ENCODE data around the gene QSOX1.

Gene QSOX1

DNA sequence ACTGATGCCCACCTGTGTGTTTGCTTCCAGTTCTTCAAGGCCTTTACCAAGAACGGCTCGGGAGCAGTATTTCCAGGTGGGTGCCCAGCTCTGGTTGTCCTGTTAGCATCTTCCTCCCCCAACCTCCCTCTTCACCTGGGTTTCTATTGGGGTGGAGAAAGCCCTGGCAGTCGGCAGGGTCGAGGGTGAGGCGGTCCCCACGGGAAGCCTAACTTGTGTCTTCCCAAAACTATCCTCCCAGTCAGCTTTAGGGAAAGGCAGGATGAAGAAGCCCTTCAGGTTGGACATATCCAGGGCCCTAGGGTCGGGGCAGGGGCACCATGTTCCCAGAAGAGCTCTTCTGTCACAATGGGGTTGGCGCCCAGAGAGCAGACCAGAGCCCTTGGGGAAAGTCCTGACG, 20.6 kb downstream of the QSOX1 start:
- H3K4me1 Mint-ChIP-seq = no peaks in the 10 kb centered on the region
- no peaks in the 10 kb centered on the region for H3K9me3 Mint-ChIP-seq
- no peaks in the 10 kb centered on the region for H3K36me3 Mint-ChIP-seq
- no peak overlapping the region for H3K27ac Mint-ChIP-seq
- no peaks in the 10 kb centered on the region for H3K27me3 Mint-ChIP-seq
- no peak overlapping the region for H3K4me3 Mint-ChIP-seq

DNA sequence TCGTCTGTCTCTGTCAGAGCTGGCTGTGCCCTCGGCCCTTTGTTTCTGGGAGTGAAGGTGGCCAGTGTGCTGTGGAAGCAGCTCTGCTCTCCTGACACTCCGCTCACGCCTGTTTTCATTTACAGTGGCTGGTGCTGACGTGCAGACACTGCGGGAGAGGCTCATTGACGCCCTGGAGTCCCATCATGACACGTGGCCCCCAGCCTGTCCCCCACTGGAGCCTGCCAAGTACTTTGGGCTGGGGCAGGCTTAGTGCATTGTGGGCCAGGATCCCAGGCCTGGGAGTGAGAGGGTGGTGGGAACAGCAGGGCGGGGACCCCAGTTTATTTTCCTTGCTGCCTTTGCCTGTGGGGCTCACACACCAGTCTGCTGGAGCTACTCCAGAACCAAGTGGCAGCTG, 21.1 kb downstream of the QSOX1 start:
- Mint-ChIP-seq H3K4me1 (no peaks in the 10 kb centered on the region), H3K36me3 (no peaks in the 10 kb centered on the region), H3K9me3 (no peaks in the 10 kb centered on the region), H3K27ac (no peak overlapping the region), H3K27me3 (no peaks in the 10 kb centered on the region), H3K4me3 (no peak overlapping the region)

DNA sequence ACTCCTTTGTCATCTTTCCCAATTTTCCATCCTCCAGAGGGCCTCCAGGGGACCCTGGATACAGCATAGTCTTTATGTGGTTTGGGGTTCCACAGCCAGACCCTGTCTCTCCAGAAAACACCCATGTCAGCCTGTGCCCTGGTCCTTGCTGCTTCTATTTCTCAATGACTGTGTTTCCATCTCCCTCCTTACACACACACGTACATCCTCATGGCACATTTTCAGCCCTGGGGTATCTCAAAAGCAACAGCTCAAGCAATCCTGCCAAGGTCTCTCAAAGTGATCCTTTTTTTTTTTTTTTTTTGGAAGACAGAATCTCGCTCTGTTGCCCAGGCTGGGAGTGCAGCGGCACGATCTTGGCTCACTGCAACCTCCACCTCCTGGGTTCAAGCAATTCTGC, 22.3 kb downstream of the QSOX1 start:
- Mint-ChIP-seq H3K36me3 (no peaks in the 10 kb centered on the region), H3K27me3 (no peaks in the 10 kb centered on the region), H3K4me3 (no peak overlapping the region), H3K4me1 (no peaks in the 10 kb centered on the region), H3K9me3 (no peaks in the 10 kb centered on the region), H3K27ac (no peak overlapping the region)

DNA sequence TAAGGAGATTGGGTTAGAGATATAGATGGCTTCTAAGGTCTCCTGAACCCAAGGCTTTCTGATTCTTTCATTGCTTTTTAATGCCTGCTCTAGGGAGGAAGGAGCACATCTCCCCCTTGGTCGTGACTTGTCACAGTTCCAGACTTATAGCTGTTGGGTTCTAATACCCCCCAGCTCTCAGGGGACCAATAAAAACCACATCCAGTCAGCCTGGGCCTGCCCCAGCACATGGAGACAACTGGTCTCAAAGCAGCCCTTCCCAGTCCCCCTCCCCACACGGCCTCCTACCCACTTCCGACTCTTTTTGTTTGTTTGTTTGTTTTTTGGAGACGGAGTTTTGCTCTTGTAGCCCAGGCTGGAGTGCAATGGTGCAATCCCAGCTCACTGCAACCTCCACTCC, 23.3 kb downstream of the QSOX1 start:
- Mint-ChIP-seq H3K4me1 (no peaks in the 10 kb centered on the region), H3K27me3 (no peaks in the 10 kb centered on the region), H3K36me3 (no peaks in the 10 kb centered on the region), H3K27ac (no peak overlapping the region), H3K4me3 (no peak overlapping the region), H3K9me3 (no peaks in the 10 kb centered on the region)

DNA sequence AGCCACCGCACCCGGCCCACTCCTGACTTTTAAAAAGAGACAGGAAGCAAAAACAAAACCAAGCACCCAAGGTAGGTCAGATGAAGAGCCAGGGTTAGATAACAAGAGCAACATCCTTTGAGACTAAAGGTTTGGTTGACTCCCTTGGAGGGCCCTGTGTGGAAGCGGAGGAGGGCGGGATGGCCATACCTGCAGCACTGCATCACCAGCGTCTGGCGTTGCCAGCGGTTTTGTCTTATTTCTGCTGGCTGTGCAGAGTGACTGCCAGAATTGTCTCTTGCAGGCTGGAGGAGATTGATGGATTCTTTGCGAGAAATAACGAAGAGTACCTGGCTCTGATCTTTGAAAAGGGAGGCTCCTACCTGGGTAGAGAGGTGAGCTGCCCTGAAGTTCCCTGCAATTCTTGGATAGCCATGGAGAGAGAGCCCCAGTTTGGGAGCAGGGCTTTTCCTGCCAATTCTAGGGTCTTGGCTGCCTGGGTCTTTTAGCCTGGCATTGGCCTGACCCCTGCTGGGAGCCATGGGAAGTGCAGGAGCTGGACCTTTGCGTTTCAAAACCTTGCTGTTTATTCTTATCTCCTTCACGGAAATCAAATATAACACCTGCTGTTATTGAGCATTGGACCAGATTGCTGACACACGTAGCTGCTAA, 24.0 kb downstream of the QSOX1 start:
- Mint-ChIP-seq H3K4me1 (no peaks in the 10 kb centered on the region), H3K27ac (peak overlapping the region; percentile 12), H3K9me3 (no peaks in the 10 kb centered on the region), H3K27me3 (no peaks in the 10 kb centered on the region), H3K4me3 (no peak overlapping the region), H3K36me3 (no peaks in the 10 kb centered on the region)

DNA sequence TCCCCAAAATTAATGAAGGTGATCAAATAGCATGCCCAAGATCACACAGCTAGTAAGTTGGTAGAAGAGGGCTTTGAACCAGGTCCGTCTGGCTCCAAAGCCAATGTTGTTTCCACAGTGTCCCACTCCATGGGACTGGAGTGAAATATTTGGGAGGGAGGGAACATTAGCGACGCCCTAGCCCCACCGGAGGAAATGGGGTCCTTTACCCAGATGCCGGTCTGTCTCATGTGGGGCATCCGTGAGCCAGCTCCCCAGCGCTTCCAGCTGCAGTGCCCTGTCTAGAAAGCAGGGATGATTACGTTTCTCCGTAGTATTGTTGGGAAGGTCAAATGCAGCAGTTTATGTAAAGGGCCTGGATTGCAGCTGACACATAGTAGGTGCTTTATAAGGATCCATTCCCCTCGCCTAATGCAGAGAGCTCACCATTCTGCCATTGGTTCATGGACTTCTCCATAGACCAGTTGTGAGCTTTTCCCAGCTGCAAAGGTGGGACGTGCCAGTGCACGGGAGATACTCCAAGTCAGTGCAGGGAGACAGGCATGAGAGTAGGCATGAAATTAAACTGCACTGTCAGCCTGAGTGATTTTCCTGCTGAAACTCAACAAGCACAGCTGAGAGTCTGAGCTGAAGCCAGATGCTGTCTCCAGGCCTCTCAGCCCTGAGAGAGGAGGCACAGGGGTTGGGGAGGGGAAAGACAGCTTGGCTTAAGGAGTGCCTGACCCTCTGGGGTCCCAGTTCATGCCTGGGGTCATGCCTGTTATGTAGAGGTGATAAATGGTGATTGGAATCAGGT, 24.7 kb downstream of the QSOX1 start:
- no peak overlapping the region for H3K4me3 Mint-ChIP-seq
- peak overlapping the region; percentile 12 for H3K27ac Mint-ChIP-seq
- no peaks in the 10 kb centered on the region for H3K9me3 Mint-ChIP-seq
- H3K27me3 Mint-ChIP-seq = no peaks in the 10 kb centered on the region
- H3K4me1 Mint-ChIP-seq = no peaks in the 10 kb centered on the region
- H3K36me3 Mint-ChIP-seq = no peaks in the 10 kb centered on the region

DNA sequence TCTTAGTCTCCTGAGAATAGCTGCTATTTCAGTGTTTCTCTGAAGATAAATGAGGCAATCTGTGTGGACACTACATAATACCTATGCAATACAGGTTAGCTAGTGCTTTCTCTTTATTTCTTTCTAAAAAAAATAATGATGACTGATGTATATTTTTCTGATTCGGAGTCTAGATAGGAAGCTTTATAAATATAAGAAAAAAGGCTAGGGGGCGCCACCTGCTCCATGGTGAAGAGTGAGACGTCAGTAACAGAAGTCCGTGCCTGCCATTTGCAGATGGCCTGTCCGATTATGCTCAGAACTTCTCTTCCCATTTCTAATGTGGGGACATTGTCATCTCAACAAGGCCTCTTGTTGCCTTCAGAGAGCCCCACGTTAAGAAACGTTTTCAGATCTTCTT, 26.4 kb downstream of the QSOX1 start:
- Mint-ChIP-seq H3K9me3 (no peaks in the 10 kb centered on the region), H3K36me3 (peaks cover 7% of the 10 kb centered on the region)

DNA sequence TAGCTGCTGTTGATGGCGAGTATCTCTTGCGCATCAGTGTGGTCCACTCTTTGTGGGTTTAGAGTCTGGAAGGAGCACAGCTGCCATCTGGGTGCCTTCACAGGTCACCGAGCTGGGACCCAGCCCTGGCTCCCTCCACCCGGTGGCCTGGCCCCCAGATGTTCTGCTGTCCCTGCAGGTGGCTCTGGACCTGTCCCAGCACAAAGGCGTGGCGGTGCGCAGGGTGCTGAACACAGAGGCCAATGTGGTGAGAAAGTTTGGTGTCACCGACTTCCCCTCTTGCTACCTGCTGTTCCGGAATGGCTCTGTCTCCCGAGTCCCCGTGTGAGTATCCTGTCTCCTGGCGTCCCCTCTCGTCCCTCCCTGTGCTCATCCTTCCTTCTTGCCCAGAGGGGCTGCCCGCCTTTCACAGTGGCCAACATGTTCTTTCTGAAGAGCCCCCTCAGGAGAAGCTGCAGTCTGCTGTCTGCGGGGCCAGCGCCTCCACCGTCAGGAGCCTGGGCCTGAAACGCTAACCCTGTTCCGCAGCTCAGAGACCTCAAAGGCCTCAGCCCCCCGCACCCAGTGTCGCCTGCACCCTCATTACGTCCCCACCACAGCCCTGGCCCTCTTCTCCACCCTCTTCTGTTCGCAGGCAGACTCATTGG, 27.4 kb downstream of the QSOX1 start:
- Mint-ChIP-seq H3K9me3 (no peaks in the 10 kb centered on the region), H3K4me1 (no peaks in the 10 kb centered on the region), H3K27ac (peak overlapping the region; percentile 46), H3K27me3 (no peaks in the 10 kb centered on the region), H3K4me3 (no peak overlapping the region), H3K36me3 (peaks cover 7% of the 10 kb centered on the region)

More for the DNA sequence above, 26.4 kb downstream of the QSOX1 start:
- no peak overlapping the region for H3K4me3 Mint-ChIP-seq
- no peak overlapping the region for H3K27ac Mint-ChIP-seq
- no peaks in the 10 kb centered on the region for H3K4me1 Mint-ChIP-seq
- no peaks in the 10 kb centered on the region for H3K27me3 Mint-ChIP-seq

DNA sequence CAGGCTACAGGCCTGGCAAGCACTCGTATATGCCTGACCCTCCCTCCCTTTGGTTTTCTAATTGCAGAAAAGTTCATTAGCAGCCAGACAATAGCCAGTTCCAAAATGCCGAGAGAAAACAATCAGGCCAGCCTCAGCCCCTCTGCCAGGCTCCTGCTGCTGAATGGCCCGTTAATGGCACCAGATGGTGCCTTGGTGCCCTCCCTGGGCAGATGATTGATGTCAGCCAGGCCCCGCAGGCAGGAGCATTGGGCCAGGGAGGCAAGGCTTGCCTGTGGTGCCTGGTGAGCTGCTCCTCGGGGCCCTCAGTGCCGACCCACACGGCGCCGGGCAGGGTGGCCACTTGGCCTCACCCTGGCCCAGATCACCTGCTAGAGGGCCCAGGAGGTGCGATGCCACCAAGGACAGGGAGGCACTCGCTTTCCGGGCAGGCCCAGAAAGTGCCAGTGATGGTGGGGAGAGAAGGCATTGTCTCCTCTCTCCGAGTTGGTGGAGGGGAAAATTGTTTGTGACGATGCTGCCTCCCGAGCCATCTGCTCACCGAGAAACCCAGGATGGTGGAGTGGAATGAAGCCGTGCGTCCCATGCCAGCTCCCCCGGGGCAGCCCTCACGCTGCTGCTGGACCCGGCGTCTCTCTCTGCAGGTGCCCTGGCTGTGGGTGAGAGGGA, 28.1 kb downstream of the QSOX1 start:
- no peak overlapping the region for H3K27ac Mint-ChIP-seq
- H3K9me3 Mint-ChIP-seq = no peaks in the 10 kb centered on the region
- H3K4me1 Mint-ChIP-seq = no peaks in the 10 kb centered on the region
- no peaks in the 10 kb centered on the region for H3K27me3 Mint-ChIP-seq
- H3K4me3 Mint-ChIP-seq = no peak overlapping the region
- peaks cover 7% of the 10 kb centered on the region for H3K36me3 Mint-ChIP-seq

DNA sequence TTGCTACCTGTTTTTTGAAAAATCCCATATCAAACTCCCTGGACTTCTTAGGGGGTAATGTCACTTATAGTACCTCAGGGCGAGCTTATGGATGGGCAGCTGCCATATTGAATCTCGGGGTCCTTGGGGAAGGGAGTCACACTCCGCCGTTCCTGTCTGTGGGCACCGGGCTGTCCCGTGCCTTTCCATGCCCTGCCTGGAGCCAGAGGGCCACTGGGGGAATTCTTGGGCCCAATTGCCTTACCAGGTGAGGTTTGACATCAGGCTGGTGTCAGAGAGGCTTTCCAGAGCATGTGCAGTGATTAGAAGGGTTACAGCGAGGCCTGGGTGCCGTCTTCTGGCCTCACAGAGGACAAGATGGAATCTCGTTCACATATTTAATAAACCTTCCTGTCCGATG, 28.8 kb downstream of the QSOX1 start:
- Mint-ChIP-seq H3K27me3 (no peaks in the 10 kb centered on the region), H3K4me3 (no peak overlapping the region)

DNA sequence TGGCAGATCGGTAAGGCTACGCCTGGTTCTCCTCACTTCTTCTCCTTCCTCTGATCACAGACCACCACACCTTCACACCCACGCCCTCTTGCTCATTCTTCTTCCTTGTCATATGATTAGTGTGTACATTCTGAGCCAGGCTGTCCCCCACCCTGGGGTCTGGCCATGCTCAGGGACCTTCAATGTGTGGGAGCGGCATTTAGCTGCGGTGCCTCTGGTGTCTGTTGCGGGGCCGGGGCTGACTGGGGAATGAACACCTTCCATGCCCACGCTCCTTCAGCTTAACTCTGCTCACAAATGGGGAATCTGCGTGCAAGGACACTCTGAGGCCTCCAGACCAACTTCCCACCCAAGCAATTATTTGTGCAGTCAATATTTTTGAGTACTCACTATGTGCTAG, 29.4 kb downstream of the QSOX1 start:
- Mint-ChIP-seq H3K4me3 (no peak overlapping the region), H3K27me3 (no peaks in the 10 kb centered on the region), H3K36me3 (peaks cover 7% of the 10 kb centered on the region), H3K27ac (no peak overlapping the region), H3K4me1 (no peaks in the 10 kb centered on the region), H3K9me3 (no peaks in the 10 kb centered on the region)

More for the DNA sequence above, 28.8 kb downstream of the QSOX1 start:
- Mint-ChIP-seq H3K9me3 (no peaks in the 10 kb centered on the region), H3K27ac (no peak overlapping the region), H3K4me1 (no peaks in the 10 kb centered on the region), H3K36me3 (peaks cover 7% of the 10 kb centered on the region)

DNA sequence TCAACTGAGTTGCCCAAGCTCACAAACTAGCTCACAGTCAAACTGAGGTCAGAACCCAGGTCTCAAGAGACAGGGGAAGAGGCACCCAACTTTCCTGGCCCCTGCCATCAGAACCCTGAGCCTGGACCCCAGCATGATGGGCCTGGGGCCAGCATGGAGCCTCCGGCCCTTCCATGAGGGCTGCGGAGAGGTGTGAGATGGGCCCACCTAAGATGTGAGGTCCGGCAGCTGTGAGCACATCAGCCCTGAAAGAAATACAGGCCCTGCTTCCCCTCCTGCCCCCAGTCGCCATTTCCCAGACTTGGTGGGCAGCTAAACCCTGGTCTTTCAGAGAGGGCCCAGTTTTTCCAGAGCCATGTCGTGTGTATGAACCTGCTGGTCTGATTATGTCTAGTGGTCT, 30.6 kb downstream of the QSOX1 start:
- H3K9me3 Mint-ChIP-seq = no peaks in the 10 kb centered on the region
- no peak overlapping the region for H3K27ac Mint-ChIP-seq
- H3K27me3 Mint-ChIP-seq = no peaks in the 10 kb centered on the region
- peaks cover 7% of the 10 kb centered on the region for H3K36me3 Mint-ChIP-seq
- no peak overlapping the region for H3K4me3 Mint-ChIP-seq
- H3K4me1 Mint-ChIP-seq = no peaks in the 10 kb centered on the region

DNA sequence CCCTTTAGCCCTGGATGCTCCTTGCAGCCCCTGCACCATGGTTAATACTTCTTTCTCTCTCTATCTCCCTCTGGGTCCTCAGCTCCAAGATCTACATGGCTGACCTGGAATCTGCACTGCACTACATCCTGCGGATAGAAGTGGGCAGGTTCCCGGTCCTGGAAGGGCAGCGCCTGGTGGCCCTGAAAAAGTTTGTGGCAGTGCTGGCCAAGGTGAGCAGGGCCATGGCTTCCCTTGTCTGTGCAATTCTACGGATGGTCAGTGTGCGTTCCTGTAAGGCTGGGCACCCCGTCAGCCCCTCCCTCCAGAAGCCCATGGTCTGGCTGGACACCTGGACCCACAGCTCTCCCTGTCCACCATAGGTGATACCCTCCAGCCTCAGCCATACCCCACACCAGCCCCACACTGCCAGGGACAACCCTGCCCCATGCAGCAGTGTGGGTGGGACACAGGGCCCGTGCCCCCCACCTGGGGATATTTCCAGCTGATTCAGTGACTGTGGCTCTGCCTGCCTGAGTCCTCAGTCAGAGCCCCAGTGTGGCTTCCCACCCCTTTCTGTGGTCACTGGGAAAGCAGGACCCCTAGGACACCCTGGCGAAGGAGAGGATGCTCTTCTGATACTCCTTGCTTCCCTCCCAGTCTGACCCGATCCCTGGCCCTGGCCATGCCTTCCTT, 31.4 kb downstream of the QSOX1 start:
- Mint-ChIP-seq H3K27me3 (no peaks in the 10 kb centered on the region), H3K36me3 (peaks cover 7% of the 10 kb centered on the region), H3K4me3 (no peak overlapping the region), H3K9me3 (no peaks in the 10 kb centered on the region), H3K4me1 (no peaks in the 10 kb centered on the region), H3K27ac (no peak overlapping the region)

DNA sequence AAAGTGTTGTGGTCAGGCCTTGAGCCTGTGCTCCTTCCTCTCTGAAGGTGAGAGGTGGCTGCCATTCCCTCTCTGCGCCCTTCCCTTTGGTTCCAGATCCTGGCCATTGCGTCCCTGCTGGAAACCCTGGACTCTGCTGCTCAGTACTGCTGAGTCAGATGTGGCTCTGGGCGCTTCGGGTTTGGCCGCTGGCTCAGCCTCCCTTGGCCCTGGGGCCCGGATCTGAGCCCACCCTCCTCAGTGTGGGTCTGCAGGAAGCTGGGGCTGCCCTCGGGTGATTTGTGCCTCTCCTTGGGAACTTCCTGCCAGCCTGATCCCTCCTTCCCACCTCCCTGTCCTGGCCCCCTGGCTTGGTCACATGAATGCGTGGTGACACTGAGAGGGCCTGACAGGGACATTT, 32.2 kb downstream of the QSOX1 start:
- Mint-ChIP-seq H3K9me3 (no peaks in the 10 kb centered on the region), H3K36me3 (peaks cover 7% of the 10 kb centered on the region), H3K4me3 (no peak overlapping the region), H3K4me1 (no peaks in the 10 kb centered on the region), H3K27ac (no peak overlapping the region), H3K27me3 (no peaks in the 10 kb centered on the region)

DNA sequence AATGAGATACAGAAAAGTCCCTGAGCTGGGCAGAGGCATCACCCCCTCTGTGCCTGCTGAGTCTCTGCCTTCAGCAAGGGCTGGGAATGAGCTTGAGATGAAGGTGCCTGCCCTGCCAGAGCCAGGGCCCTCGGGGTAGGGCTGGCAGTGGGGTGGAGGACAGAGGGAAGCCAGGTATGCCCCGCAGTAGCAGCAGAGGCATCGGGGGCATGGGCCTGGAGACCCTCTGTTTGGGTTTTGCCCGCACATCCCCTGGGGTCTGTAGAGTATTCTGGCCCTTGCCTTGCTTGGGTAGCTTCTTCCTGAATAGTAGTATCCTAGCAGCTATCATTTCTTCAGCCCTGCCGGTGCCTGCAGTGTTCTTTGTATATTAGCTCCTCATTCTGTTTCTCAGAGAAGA, 33.0 kb downstream of the QSOX1 start:
- no peak overlapping the region for H3K27ac Mint-ChIP-seq
- peaks cover 8% of the 10 kb centered on the region for H3K36me3 Mint-ChIP-seq
- no peaks in the 10 kb centered on the region for H3K9me3 Mint-ChIP-seq
- no peak overlapping the region for H3K4me3 Mint-ChIP-seq
- H3K27me3 Mint-ChIP-seq = no peaks in the 10 kb centered on the region
- H3K4me1 Mint-ChIP-seq = no peaks in the 10 kb centered on the region

Data from activated naive CD4-positive, alpha-beta T cell treated with anti-CD3 and anti-CD28 coated beads, Interleukin-2, amount 50 U/mL, for 24 hours (primary cell).